Forelimb muscle (tissue), 1 donor: ENCODE results near the gene CD2AP. TPM values are rescaled to one million over a fixed set of nuclear protein-coding genes. Genes with fewer than 3 reads are reported as not detected.
"Not testable (repeated sequence)": the region's sequence is repeated elsewhere in the genome, so short reads cannot be mapped to it uniquely, and the experiment has no call there.

ENCODE experiments used
- DNase-seq: peaks from one replicate; pipeline ENCODE4 v3.0.0-alpha.2; 2013; ENCODE audit warnings: low read depth
- polyA plus RNA-seq: library from polyadenylated mRNA; unstranded; fragments of 120-200 nt; gene quantifications from one replicate; pipeline ENCODE4 v1.2.1, GENCODE V29; 2013; ENCODE audit not compliant: insufficient read length

The CD2AP gene
- polyA plus RNA-seq, 1 donor: 9.3 TPM

- DNase-seq: no peak
Measured at GRCh38 chr6:47464052-47464451, 13.5 kb upstream of the CD2AP start.

- no peak for DNase-seq
Measured at GRCh38 chr6:47465117-47465516, 12.5 kb upstream of the CD2AP start.

- no peak for DNase-seq
Measured at GRCh38 chr6:47471911-47472310, 5.7 kb upstream of the CD2AP start.

- DNase-seq: no peak
Measured at GRCh38 chr6:47473791-47474346, 3.7 kb upstream of the CD2AP start.

GRCh38 chr6:47475319-47475816 is 2.2 kb upstream of the CD2AP start:
- DNase-seq: no peak

- no peak for DNase-seq
Measured at GRCh38 chr6:47476781-47477496, 650 bp upstream of the CD2AP start.

- no peak for DNase-seq
Measured at GRCh38 chr6:47478233-47479139, 897 bp downstream of the CD2AP start.

- DNase-seq: no peak
Measured at GRCh38 chr6:47479140-47479508, 1.5 kb downstream of the CD2AP start.

GRCh38 chr6:47479874-47480273 is 2.3 kb downstream of the CD2AP start:
- no peak for DNase-seq

GRCh38 chr6:47481213-47481612 is 3.6 kb downstream of the CD2AP start:
- DNase-seq: not testable (repeated sequence)

- no peak for DNase-seq
Measured at GRCh38 chr6:47481806-47482205, 4.2 kb downstream of the CD2AP start.

- DNase-seq: no peak
Measured at GRCh38 chr6:47483516-47483852, 5.9 kb downstream of the CD2AP start.

- no peak for DNase-seq
Measured at GRCh38 chr6:47483853-47484546, 6.4 kb downstream of the CD2AP start.

GRCh38 chr6:47484616-47485015 is 7.0 kb downstream of the CD2AP start:
- DNase-seq: no peak

GRCh38 chr6:47485083-47485482 is 7.5 kb downstream of the CD2AP start:
- no peak for DNase-seq

GRCh38 chr6:47485491-47486135 is 8.0 kb downstream of the CD2AP start:
- DNase-seq: no peak

GRCh38 chr6:47489995-47490394 is 12.4 kb downstream of the CD2AP start:
- no peak for DNase-seq

- DNase-seq: no peak
Measured at GRCh38 chr6:47490676-47491075, 13.1 kb downstream of the CD2AP start.

GRCh38 chr6:47492355-47492754 is 14.8 kb downstream of the CD2AP start:
- DNase-seq: no peak

GRCh38 chr6:47495207-47495606 is 17.6 kb downstream of the CD2AP start:
- no peak for DNase-seq

- no peak for DNase-seq
Measured at GRCh38 chr6:47495954-47496545, 18.5 kb downstream of the CD2AP start.
